Esophagus (tissue), 2 donors: ENCODE measurements around the gene VTI1A. TPM values are rescaled to one million over a fixed set of nuclear protein-coding genes. Genes with fewer than 3 reads are reported as not detected.

Experiments
- H3K27ac ChIP-seq, 2 donors: one replicate each; pipeline ENCODE4 v1.5.1; 2013; ENCODE audit warnings: low read depth in 2 of 2, mild to moderate bottlenecking in 2 of 2, inconsistent platforms in 1 of 2, low read length in 1 of 2, moderate library complexity in 1 of 2
- H3K27me3 ChIP-seq, 2 donors: one replicate each; pipeline ENCODE4 v1.6.1; 2013; ENCODE audit warnings: low read length in 2 of 2, control low read depth in 1 of 2, mild to moderate bottlenecking in 1 of 2; ENCODE audit not compliant: insufficient read depth in 2 of 2, control insufficient read depth in 1 of 2
- H3K36me3 ChIP-seq, 2 donors: one replicate each; pipeline ENCODE4 v1.6.1; 2013; ENCODE audit warnings: low read length in 1 of 2; ENCODE audit not compliant: control insufficient read depth in 2 of 2, insufficient read depth in 2 of 2
- H3K4me1 ChIP-seq, 2 donors: one replicate each; pipeline ENCODE4 v1.6.1; 2013; ENCODE audit warnings: low read length in 1 of 2; ENCODE audit not compliant: control insufficient read depth in 2 of 2, insufficient read depth in 2 of 2
- H3K4me3 ChIP-seq, 2 donors: one replicate each; pipeline ENCODE4 v1.5.1; 2013; ENCODE audit warnings: low read length in 2 of 2, mild to moderate bottlenecking in 2 of 2, low read depth in 1 of 2, moderate library complexity in 1 of 2
- H3K9me3 ChIP-seq, 2 donors: one replicate each; pipeline ENCODE4 v1.6.1; 2013; ENCODE audit warnings: mild to moderate bottlenecking in 2 of 2, low read depth in 1 of 2, low read length in 1 of 2, moderate library complexity in 1 of 2; ENCODE audit not compliant: control insufficient read depth in 2 of 2, insufficient read depth in 1 of 2
- WGBS, 2 donors: extraction: QIAGEN DNeasy Blood & Tissue Kit; methylation state at CpG; one replicate each; pipeline ENCODE4 v1.1.7; 2013; 5-methylcytosine and 5-hydroxymethylcytosine counted together
- polyA plus RNA-seq, 2 donors: library from polyadenylated mRNA; stranded (reverse); fragments of 200-250 nt; gene quantifications; one replicate each; pipeline ENCODE4 v1.2.3, GENCODE V29; 2013
- donor health status: healthy with polysubstance abuse.
- donor health status: Bipolar disorder and iron deficiency.

The VTI1A gene
- polyA plus RNA-seq, 2 donors: 10.6 to 11.5 TPM

DNA sequence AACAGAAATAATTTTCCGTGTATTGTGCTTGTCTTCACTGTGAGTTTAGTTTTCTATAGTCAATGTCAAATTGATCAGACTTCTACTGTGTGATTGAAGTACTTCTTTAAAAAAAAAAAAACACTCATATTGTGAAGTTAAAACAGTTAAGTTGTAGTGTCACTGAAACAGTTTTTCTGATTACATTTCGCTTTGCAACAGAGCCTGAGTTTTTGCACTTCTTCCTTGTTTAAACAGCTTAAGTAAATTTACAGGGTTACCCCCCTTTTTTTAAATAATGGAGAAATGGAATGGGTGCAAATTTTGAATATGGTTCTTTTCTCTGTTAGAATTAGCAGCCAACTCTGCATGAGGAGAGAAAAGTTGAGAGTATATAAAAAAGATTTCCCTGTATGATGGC lies 117.3 kb downstream of the VTI1A start:
- 68 to 90% methylated on average over 2 of the region's 2 CpGs for WGBS, 2 donors

DNA sequence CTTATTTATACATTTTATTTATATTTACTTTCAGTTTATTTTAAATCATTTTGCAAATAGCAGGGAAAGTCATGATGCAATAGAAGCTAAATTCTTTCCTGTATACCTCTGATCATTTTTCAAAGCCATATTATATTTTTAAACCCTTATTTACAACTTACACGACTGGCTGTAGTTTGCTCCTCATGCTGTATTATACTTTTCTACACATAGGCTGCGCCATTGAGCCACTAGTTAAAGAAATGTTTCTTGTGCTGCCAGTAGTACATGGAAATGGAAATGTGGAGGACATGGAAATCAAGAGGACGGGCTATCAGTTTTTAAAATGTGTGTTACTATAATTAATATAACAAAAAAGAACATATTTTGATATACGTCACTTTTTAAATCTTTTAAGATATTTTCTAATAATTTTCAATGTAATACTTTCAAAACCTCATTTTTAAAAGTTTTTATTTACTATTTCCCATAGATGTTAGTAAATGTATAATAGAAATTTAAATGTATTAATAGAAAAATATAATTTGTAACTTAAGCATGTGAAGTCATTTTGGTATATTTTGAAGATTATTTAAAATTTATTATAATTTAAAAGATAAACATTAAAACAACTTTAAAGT lies 118.5 kb downstream of the VTI1A start:
- H3K36me3 ChIP-seq: no peaks in the 10 kb centered on the region
- no peak overlapping the region for H3K4me3 ChIP-seq
- H3K9me3 ChIP-seq: no peaks in the 10 kb centered on the region
- WGBS, 2 donors: 53 to 56% methylated on average over 4 of the region's 4 CpGs
- no peaks in the 10 kb centered on the region for H3K27me3 ChIP-seq
- no peaks in the 10 kb centered on the region for H3K4me1 ChIP-seq
- H3K27ac ChIP-seq: no peak overlapping the region

More for the DNA sequence above, 117.3 kb downstream of the VTI1A start:
- no peak overlapping the region for H3K4me3 ChIP-seq
- no peaks in the 10 kb centered on the region for H3K27me3 ChIP-seq
- no peak overlapping the region for H3K27ac ChIP-seq
- H3K36me3 ChIP-seq: no peaks in the 10 kb centered on the region
- no peaks in the 10 kb centered on the region for H3K4me1 ChIP-seq
- H3K9me3 ChIP-seq: no peaks in the 10 kb centered on the region

DNA sequence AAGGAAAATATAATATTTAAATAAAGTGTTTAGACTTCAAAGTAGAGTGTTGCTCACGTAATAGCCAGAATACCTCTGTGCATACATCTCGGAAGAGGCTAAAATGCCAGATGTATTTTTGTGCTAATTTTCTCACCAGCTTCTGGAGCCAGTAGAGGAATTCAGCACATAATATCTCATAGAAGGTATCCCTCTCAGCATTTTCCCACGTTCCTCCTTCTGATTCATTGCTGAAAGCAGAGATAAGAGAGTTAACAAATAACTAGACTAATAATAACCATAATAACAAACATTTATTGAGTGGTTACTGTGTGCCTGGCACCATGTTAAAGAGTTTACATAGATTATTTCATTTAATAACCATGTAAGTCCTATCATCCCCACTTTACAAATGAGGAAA lies 123.6 kb downstream of the VTI1A start:
- no peaks in the 10 kb centered on the region for H3K36me3 ChIP-seq
- no peaks in the 10 kb centered on the region for H3K4me1 ChIP-seq
- no peaks in the 10 kb centered on the region for H3K27me3 ChIP-seq
- WGBS, 2 donors: 87 to 96% methylated on average over 3 of the region's 3 CpGs
- no peak overlapping the region for H3K27ac ChIP-seq
- no peaks in the 10 kb centered on the region for H3K9me3 ChIP-seq
- H3K4me3 ChIP-seq: no peak overlapping the region

DNA sequence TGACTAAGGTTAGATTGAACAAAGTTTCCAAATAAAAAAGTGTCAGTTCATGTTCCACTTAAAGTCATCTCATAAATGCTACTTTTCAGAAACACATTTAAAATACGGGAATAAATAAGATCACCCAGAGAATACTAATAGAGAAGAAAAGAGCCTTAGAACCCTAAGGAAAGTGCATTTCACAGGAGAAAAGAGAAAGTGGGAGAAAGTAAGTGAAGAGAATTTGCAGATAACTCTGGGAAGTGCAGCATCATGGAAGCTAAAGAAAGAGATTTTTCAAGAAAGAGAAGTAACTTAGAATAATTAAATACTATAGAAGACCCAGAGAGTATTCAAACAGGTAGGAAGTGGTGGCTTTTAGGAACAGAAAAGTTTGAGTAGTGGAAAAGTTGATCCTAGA lies 132.6 kb downstream of the VTI1A start:
- Histone ChIP-seq H3K27ac (no peak overlapping the region), H3K9me3 (no peaks in the 10 kb centered on the region), H3K4me1 (no peaks in the 10 kb centered on the region), H3K36me3 (no peaks in the 10 kb centered on the region), H3K4me3 (no peak overlapping the region), H3K27me3 (no peaks in the 10 kb centered on the region)
- 98% methylated on average over 1 of the region's 1 CpG for WGBS, 2 donors

DNA sequence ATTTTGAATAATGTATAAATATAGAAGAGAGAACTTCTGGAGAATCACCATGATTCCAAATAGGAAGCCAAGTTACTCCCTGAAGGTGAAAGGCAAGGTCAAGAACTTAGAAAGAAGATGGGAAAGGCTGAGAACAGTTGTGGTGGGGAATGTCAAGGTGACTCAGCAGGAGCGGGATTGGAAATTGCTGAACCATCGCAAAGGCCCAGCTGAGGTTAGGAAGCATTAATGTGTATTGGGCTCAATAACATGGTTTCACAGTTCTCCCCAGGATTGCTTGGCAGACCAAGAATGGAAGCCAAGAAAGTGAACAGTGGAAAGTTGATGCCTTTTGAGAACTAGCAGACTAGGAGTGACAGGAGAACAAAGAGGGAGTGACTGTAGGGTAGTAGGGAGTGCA lies 133.3 kb downstream of the VTI1A start:
- Histone ChIP-seq H3K36me3 (no peaks in the 10 kb centered on the region), H3K4me3 (no peak overlapping the region), H3K27ac (no peak overlapping the region), H3K27me3 (no peaks in the 10 kb centered on the region), H3K4me1 (no peaks in the 10 kb centered on the region), H3K9me3 (no peaks in the 10 kb centered on the region)
- 98 to 99% methylated on average over 2 of the region's 2 CpGs for WGBS, 2 donors

DNA sequence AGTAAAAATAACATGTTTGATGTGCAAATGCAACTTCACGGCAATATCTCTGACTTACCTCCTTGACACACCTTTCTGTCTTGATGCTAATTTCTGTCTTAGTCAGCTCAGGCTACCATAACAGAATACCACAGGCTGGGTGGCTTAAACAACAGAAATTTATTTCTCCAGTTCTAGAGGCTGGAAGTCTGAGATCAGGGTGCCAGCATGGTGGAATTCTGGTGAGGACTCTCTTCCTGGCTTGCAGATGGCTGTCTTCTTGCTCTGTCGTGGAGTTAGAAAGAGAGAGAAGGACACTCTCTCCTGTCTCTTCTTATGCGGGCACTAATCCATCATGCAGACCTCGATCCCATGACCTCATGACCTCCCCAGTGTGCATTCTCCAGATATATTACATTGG lies 134.9 kb downstream of the VTI1A start:
- Histone ChIP-seq H3K4me3 (no peak overlapping the region), H3K27ac (no peak overlapping the region), H3K9me3 (no peaks in the 10 kb centered on the region), H3K27me3 (no peaks in the 10 kb centered on the region), H3K36me3 (no peaks in the 10 kb centered on the region), H3K4me1 (no peaks in the 10 kb centered on the region)
- 91% methylated on average over 4 of the region's 4 CpGs for WGBS, 2 donors

DNA sequence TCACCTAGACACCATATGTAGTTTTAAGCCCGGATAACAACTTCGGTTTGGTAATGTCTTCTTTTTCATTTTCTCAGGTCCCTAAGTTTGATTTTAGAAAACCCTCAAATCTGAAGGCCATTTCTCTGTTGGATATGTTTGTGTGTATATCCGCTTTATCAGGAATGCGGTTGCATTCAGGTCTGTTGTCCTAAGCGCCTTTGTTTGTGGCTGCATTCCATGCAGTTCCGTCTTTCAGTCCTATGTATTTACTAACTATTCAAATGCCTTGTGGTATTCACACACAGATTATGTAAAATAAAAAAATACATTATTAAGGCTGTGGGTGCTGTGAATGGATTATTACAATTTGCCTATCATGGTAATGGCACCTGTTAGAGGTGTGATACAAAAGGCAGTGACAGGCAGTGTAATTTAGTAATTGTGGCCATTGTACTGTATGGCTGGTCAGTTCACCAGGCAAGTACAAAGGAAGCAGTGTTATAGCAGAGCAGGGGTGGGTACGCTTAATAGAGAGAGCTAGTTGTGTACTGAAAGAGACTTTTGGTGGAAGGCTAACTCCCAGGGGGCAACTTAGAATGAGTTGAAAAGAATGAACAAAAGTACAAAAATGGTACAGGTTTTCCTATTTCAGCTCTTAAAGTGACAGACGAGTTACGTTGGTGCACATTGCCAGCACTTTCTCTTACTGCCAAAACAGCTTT lies 136.4 kb downstream of the VTI1A start:
- Histone ChIP-seq H3K27me3 (no peaks in the 10 kb centered on the region), H3K4me1 (no peaks in the 10 kb centered on the region), H3K9me3 (no peaks in the 10 kb centered on the region), H3K36me3 (no peaks in the 10 kb centered on the region), H3K4me3 (no peak overlapping the region), H3K27ac (no peak overlapping the region)
- 92 to 95% methylated on average over 9 of the region's 9 CpGs for WGBS, 2 donors

DNA sequence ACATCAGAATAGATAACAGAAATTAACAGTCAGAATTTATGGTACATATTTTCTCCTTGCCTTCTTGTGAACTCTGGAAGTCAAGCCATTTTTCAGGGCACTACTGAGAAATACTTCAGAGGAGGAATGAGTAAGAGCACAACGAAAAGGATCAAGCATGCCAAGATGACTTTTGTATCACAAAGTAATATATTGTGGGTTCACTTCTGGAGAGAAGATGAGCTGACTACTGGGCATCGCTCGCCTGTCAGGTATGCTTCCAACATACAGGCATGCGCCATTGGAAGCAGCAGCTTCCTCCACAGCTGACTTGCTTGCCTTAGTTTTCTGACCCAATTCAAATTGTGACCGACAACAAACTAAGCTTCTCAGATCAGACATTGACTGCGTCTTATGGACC lies 137.3 kb downstream of the VTI1A start:
- 90 to 95% methylated on average over 6 of the region's 6 CpGs for WGBS, 2 donors

DNA sequence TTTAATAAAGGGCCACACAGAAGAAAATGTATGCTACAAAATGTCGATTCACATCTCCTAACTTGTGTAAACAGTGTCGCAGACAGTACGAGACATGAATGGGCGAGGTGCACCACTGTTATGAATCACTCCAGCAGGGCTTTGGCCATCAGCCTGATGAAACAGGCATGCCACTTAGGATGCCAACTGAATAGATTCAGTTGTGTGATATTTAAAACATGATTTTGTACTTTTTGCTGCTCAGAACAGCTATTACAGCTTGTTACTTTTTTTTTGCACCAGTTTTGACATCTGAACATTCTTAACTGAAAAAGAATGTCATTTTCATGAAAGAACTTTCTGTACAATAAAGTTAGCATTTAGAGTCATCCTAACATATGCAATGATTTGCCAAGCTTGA lies 138.1 kb downstream of the VTI1A start:
- Histone ChIP-seq H3K9me3 (no peaks in the 10 kb centered on the region), H3K27me3 (no peaks in the 10 kb centered on the region), H3K36me3 (no peaks in the 10 kb centered on the region), H3K4me1 (no peaks in the 10 kb centered on the region), H3K27ac (no peak overlapping the region), H3K4me3 (no peak overlapping the region)
- 41 to 65% methylated on average over 4 of the region's 4 CpGs for WGBS, 2 donors

More for the DNA sequence above, 137.3 kb downstream of the VTI1A start:
- no peak overlapping the region for H3K27ac ChIP-seq
- no peak overlapping the region for H3K4me3 ChIP-seq
- H3K9me3 ChIP-seq: no peaks in the 10 kb centered on the region
- H3K27me3 ChIP-seq: no peaks in the 10 kb centered on the region
- H3K4me1 ChIP-seq: no peaks in the 10 kb centered on the region
- H3K36me3 ChIP-seq: no peaks in the 10 kb centered on the region

DNA sequence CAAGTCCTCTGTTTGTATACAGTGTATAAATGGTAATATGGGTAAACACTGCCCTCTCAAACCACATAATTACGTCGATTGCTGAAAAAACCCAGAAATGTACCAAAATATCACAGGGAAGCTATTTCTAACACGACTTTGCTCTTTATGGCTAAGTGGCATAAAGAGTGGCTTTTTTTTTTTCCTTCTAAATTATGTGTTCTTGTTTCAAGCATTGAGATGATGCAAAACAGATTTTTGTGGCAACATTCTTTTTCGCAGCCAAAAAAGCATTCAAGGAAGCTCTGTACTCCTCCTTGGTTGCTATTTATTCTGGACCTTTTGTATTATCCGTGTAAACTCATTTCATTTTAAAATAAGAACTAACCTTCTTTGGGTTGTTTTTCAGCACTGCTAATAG lies 138.9 kb downstream of the VTI1A start:
- no peak overlapping the region for H3K4me3 ChIP-seq
- no peaks in the 10 kb centered on the region for H3K4me1 ChIP-seq
- 81 to 85% methylated on average over 5 of the region's 5 CpGs for WGBS, 2 donors
- no peak overlapping the region for H3K27ac ChIP-seq
- H3K36me3 ChIP-seq: no peaks in the 10 kb centered on the region
- no peaks in the 10 kb centered on the region for H3K27me3 ChIP-seq
- no peaks in the 10 kb centered on the region for H3K9me3 ChIP-seq
